Peyer's patch (tissue), 4 donors: ENCODE data around the gene NFAT5.

Experiments used
- CTCF ChIP-seq, 6 experiments: fragments of 450-650 bp in 4 of 6; fragments of 200-600 bp in 2 of 6; sonication (generic) in 1 of 6; IDR thresholded peaks; one replicate each; pipeline ENCODE4 v1.5.1; 2017 to 2019; ENCODE audit warnings: antibody characterized with exemption in 6 of 6, mild to moderate bottlenecking in 3 of 6, moderate library complexity in 1 of 6
- POLR2A ChIP-seq, 2 donors: fragments of 450-650 bp; IDR thresholded peaks; one replicate each; pipeline ENCODE4 v1.5.1; 2017; ENCODE audit warnings: antibody characterized with exemption in 2 of 2, mild to moderate bottlenecking in 2 of 2, moderate library complexity in 2 of 2

GRCh38 chr16:69538808-69539207 is 27.0 kb upstream of the NFAT5 start:
- TF ChIP-seq POLR2A (IDR thresholded peaks at IDR 0.05) (no peak), CTCF (IDR thresholded peaks at IDR 0.05) (no peak)
